Measurements from ENCODE around the gene ADTRP.

DNA sequence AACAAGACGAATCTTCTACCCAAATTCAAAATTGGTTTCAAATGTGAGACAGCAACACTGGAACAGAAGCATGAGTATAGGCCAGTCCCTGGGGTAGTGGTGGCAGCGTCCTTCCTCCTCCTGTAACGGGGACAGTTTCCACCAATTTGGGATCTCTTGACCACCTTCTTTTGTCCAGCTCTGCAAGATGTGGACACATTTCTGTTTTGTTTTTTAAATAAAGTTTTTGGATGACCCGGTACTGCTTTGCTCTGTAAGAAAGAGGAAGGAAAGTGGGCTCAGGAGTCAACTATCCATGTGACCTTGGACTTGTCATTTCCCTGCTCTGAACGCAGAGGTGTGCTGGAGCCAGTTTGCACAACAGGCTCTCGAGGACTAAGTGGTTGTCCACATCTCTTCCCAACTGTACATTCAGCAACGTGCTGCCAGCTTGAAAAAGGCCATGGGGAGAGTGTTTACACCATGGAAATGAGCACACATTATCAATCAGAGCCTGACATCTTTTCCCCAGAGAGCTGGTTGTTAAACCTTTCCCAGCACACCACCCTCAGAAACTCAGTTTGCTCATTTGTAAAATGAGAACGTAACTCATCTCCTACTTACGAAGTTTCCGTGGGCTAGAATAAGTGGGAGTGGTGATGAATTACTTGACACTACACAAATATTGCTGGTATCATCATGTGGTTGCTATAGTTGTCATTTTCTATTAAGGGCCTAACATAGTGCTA, 66.5 kb downstream of the ADTRP start:
- TF ChIP-seq, protein P1, sequence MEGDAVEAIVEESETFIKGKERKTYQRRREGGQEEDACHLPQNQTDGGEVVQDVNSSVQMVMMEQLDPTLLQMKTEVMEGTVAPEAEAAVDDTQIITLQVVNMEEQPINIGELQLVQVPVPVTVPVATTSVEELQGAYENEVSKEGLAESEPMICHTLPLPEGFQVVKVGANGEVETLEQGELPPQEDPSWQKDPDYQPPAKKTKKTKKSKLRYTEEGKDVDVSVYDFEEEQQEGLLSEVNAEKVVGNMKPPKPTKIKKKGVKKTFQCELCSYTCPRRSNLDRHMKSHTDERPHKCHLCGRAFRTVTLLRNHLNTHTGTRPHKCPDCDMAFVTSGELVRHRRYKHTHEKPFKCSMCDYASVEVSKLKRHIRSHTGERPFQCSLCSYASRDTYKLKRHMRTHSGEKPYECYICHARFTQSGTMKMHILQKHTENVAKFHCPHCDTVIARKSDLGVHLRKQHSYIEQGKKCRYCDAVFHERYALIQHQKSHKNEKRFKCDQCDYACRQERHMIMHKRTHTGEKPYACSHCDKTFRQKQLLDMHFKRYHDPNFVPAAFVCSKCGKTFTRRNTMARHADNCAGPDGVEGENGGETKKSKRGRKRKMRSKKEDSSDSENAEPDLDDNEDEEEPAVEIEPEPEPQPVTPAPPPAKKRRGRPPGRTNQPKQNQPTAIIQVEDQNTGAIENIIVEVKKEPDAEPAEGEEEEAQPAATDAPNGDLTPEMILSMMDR (IDR thresholded peaks at IDR 0.05), result no peak
- no peak for TF ChIP-seq POLR2A (IDR thresholded peaks at IDR 0.05)

Measured in uterus (tissue), 2 donors.